ENCODE data around the gene BPIFB1. TPM values are rescaled to one million over a fixed set of nuclear protein-coding genes. Genes with fewer than 3 reads are reported as not detected.

The BPIFB1 gene
- total and polyA plus RNA-seq, 2 of the 8 experiments (the other 6 are each of a cell fraction or from before 2014, with no cell fraction given): not detected

Other genes starting within 250 kb of the BPIFB1 start
- gene BPIFB3, start 229.3 kb upstream of the BPIFB1 start, total RNA-seq (2021; fragmentation: NEBNext Ultra II Directional; extraction: Animal tissue kit (Norgen Biotek cat#: 25700)): not detected in 2 replicates
- 0.16 TPM in 1 of 2 replicates, not detected in the other for gene BPIFB3, start 229.3 kb upstream of the BPIFB1 start, polyA plus RNA-seq (2011; rRNA removed)
- not detected in 2 replicates for gene BPIFB4, start 203.6 kb upstream of the BPIFB1 start, total RNA-seq (2021; fragmentation: NEBNext Ultra II Directional; extraction: Animal tissue kit (Norgen Biotek cat#: 25700))
- 0.17 TPM in 1 of 2 replicates, not detected in the other for gene BPIFB4, start 203.6 kb upstream of the BPIFB1 start, polyA plus RNA-seq (2011; rRNA removed)
- not detected in 2 replicates for gene BPIFA2, start 115.1 kb upstream of the BPIFB1 start, total RNA-seq (2021; fragmentation: NEBNext Ultra II Directional; extraction: Animal tissue kit (Norgen Biotek cat#: 25700))
- not detected in 2 replicates for gene BPIFA2, start 115.1 kb upstream of the BPIFB1 start, polyA plus RNA-seq (2011; rRNA removed)
- gene BPIFA3, start 65.9 kb upstream of the BPIFB1 start, total RNA-seq (2021; fragmentation: NEBNext Ultra II Directional; extraction: Animal tissue kit (Norgen Biotek cat#: 25700)): not detected in 2 replicates
- not detected in 2 replicates for gene BPIFA3, start 65.9 kb upstream of the BPIFB1 start, polyA plus RNA-seq (2011; rRNA removed)
- not detected in 2 replicates for gene BPIFA1, start 47.2 kb upstream of the BPIFB1 start, total RNA-seq (2021; fragmentation: NEBNext Ultra II Directional; extraction: Animal tissue kit (Norgen Biotek cat#: 25700))
- not detected in 2 replicates for gene BPIFA1, start 47.2 kb upstream of the BPIFB1 start, polyA plus RNA-seq (2011; rRNA removed)
- gene CDK5RAP1, start 118.3 kb downstream of the BPIFB1 start, total RNA-seq (2021; fragmentation: NEBNext Ultra II Directional; extraction: Animal tissue kit (Norgen Biotek cat#: 25700)): 42.0 and 46.6 TPM in 2 replicates
- gene CDK5RAP1, start 118.3 kb downstream of the BPIFB1 start, polyA plus RNA-seq (2011; rRNA removed): 37.8 and 42.4 TPM in 2 replicates
- gene SNTA1, start 160.5 kb downstream of the BPIFB1 start, total RNA-seq (2021; fragmentation: NEBNext Ultra II Directional; extraction: Animal tissue kit (Norgen Biotek cat#: 25700)): 4.5 and 5.5 TPM in 2 replicates
- gene SNTA1, start 160.5 kb downstream of the BPIFB1 start, polyA plus RNA-seq (2011; rRNA removed): 8.0 and 9.0 TPM in 2 replicates
- gene CBFA2T2, start 206.9 kb downstream of the BPIFB1 start, total RNA-seq (2021; fragmentation: NEBNext Ultra II Directional; extraction: Animal tissue kit (Norgen Biotek cat#: 25700)): 11.0 and 12.9 TPM in 2 replicates
- 11.6 and 17.1 TPM in 2 replicates for gene CBFA2T2, start 206.9 kb downstream of the BPIFB1 start, polyA plus RNA-seq (2011; rRNA removed)

All from H1 (cell line).